GM12891 (cell line): Measurements from ENCODE around the gene USP10.

Experiments
- POLR2A ChIP-seq: IDR thresholded peaks from 2 replicates; pipeline ENCODE4 v1.6.1; 2011; ENCODE audit warnings: low read depth, low read length, control low read depth
- TAF1 ChIP-seq: IDR thresholded peaks from 2 replicates; pipeline ENCODE4 v1.6.1; 2011; ENCODE audit warnings: low read depth, low read length, control low read depth

- TF ChIP-seq POLR2A (no peak), TAF1 (no peak)
Measured at GRCh38 chr16:84827131-84827574, 127.4 kb downstream of the USP10 start.
